H9 (cell line): ENCODE results near the gene ADGRG2. TPM values are rescaled to one million over a fixed set of nuclear protein-coding genes. Genes with fewer than 3 reads are reported as not detected.

Experiments
- DNase-seq: peaks from one replicate; pipeline ENCODE4 v3.0.0-alpha.2; 2017
- H2AFZ ChIP-seq: one replicate; pipeline ENCODE4 v1.6.1; 2013; ENCODE audit warnings: mild to moderate bottlenecking, low read length, control low read depth, moderate library complexity
- H2AK5ac ChIP-seq: 2 replicates; pipeline ENCODE4 v1.6.1; 2013; ENCODE audit warnings: low read length, control low read depth, mixed read lengths; ENCODE audit not compliant: insufficient read length
- H2BK120ac ChIP-seq: one replicate; pipeline ENCODE4 v1.6.1; 2013; ENCODE audit warnings: low read depth, mild to moderate bottlenecking, low read length, control low read depth, inconsistent platforms; ENCODE audit not compliant: poor library complexity, severe bottlenecking
- H2BK12ac ChIP-seq: 2 replicates; pipeline ENCODE4 v1.6.1; 2013; ENCODE audit warnings: low read length, control low read depth, mixed read lengths, low read depth; ENCODE audit not compliant: insufficient read length
- H2BK15ac ChIP-seq: 2 replicates; pipeline ENCODE4 v1.6.1; 2013; ENCODE audit warnings: low read depth, low read length, control low read depth
- H2BK20ac ChIP-seq: one replicate; pipeline ENCODE4 v1.6.1; 2013; ENCODE audit warnings: low read depth, mild to moderate bottlenecking, low read length, control low read depth, inconsistent platforms; ENCODE audit not compliant: poor library complexity, severe bottlenecking
- H2BK5ac ChIP-seq: 2 replicates; pipeline ENCODE4 v1.6.1; 2013; ENCODE audit warnings: low read length, control low read depth, mixed read lengths; ENCODE audit not compliant: insufficient read length
- H3K14ac ChIP-seq: 2 replicates; pipeline ENCODE4 v1.6.1; 2013; ENCODE audit warnings: low read length, control low read depth; ENCODE audit not compliant: insufficient read depth
- H3K18ac ChIP-seq: 2 replicates; pipeline ENCODE4 v1.6.1; 2013; ENCODE audit warnings: low read depth, mild to moderate bottlenecking, mixed read lengths, low read length, control low read depth; ENCODE audit not compliant: insufficient read length
- H3K23ac ChIP-seq: 2 replicates; pipeline ENCODE4 v1.6.1; 2013; ENCODE audit warnings: low read length, control low read depth, mixed read lengths, low read depth; ENCODE audit not compliant: insufficient read length
- H3K23me2 ChIP-seq: 2 replicates; pipeline ENCODE4 v1.6.1; 2013; ENCODE audit warnings: low read depth, mild to moderate bottlenecking, mixed read lengths, low read length, control low read depth; ENCODE audit not compliant: insufficient read length, poor library complexity, severe bottlenecking
- H3K27ac ChIP-seq: 2 replicates; pipeline ENCODE4 v1.5.1; 2013; ENCODE audit warnings: low read length, control low read depth, mixed read lengths, low read depth; ENCODE audit not compliant: insufficient read length
- H3K27me3 ChIP-seq: 2 replicates; pipeline ENCODE4 v1.6.1; 2013; ENCODE audit warnings: low read length, control low read depth, inconsistent platforms; ENCODE audit not compliant: insufficient read depth
- H3K4ac ChIP-seq: 2 replicates; pipeline ENCODE4 v1.6.1; 2013; ENCODE audit warnings: low read depth, mild to moderate bottlenecking, control low read depth, inconsistent platforms, low read length, moderate library complexity
- H3K4me1 ChIP-seq: 2 replicates; pipeline ENCODE4 v1.6.1; 2013; ENCODE audit warnings: low read length, control low read depth, inconsistent platforms; ENCODE audit not compliant: insufficient read depth
- H3K4me2 ChIP-seq: 2 replicates; pipeline ENCODE4 v1.6.1; 2013; ENCODE audit warnings: low read length, control low read depth, mixed read lengths; ENCODE audit not compliant: insufficient read length, insufficient read depth
- H3K56ac ChIP-seq: 2 replicates; pipeline ENCODE4 v1.6.1; 2013; ENCODE audit warnings: low read depth, mild to moderate bottlenecking, mixed read lengths, low read length, control low read depth; ENCODE audit not compliant: insufficient read length
- H3K79me1 ChIP-seq: 2 replicates; pipeline ENCODE4 v1.6.1; 2013; ENCODE audit warnings: low read depth, mild to moderate bottlenecking, moderate library complexity, low read length, control low read depth, inconsistent platforms; ENCODE audit not compliant: insufficient read depth, poor library complexity, severe bottlenecking
- H3K79me2 ChIP-seq: 2 replicates; pipeline ENCODE4 v1.6.1; 2013; ENCODE audit warnings: low read length, control low read depth, inconsistent platforms; ENCODE audit not compliant: insufficient read depth
- H3K9ac ChIP-seq: 2 replicates; pipeline ENCODE4 v1.6.1; 2013; ENCODE audit warnings: low read length, control low read depth, mixed read lengths; ENCODE audit not compliant: insufficient read length; ENCODE audit errors: extremely low read depth
- H3K9me3 ChIP-seq: one replicate; pipeline ENCODE4 v1.6.1; 2013; ENCODE audit warnings: low read depth, low read length, inconsistent platforms; ENCODE audit not compliant: control insufficient read depth
- H3T11ph ChIP-seq: one replicate; pipeline ENCODE4 v1.6.1; 2013; ENCODE audit warnings: mild to moderate bottlenecking, low read length, control low read depth, inconsistent platforms
- H4K20me1 ChIP-seq: one replicate; pipeline ENCODE4 v1.6.1; 2013; ENCODE audit not compliant: control insufficient read depth, insufficient read length, insufficient read depth
- H4K5ac ChIP-seq: 2 replicates; pipeline ENCODE4 v1.6.1; 2013; ENCODE audit warnings: low read depth, mild to moderate bottlenecking, mixed read lengths, low read length, control low read depth; ENCODE audit not compliant: insufficient read length
- H4K8ac ChIP-seq: replicated peaks from 2 replicates; pipeline ENCODE4 v1.6.1; 2013; ENCODE audit warnings: low read length, control low read depth, mixed read lengths, low read depth; ENCODE audit not compliant: insufficient read length
- H4K91ac ChIP-seq: 2 replicates; pipeline ENCODE4 v1.6.1; 2013; ENCODE audit warnings: low read depth, mild to moderate bottlenecking, moderate library complexity, mixed read lengths, low read length, control low read depth; ENCODE audit not compliant: insufficient read length
- H3K27ac Mint-ChIP-seq, 3 experiments: 2 replicates in 2 of 3; 3 replicates in 1 of 3; pipeline ENCODE4 v1.8.0; 2020 to 2021; ENCODE audit warnings: mixed read lengths in 3 of 3, mild to moderate bottlenecking in 1 of 3, moderate library complexity in 1 of 3
- H3K27me3 Mint-ChIP-seq: 2 replicates; pipeline ENCODE4 v1.8.0; 2021; ENCODE audit warnings: low read depth, mild to moderate bottlenecking, moderate library complexity, mixed read lengths
- H3K36me3 Mint-ChIP-seq, 3 experiments: 2 replicates in 2 of 3; 3 replicates in 1 of 3; pipeline ENCODE4 v1.8.0; 2020 to 2021; ENCODE audit warnings: low read depth in 3 of 3, mixed read lengths in 3 of 3; ENCODE audit not compliant: insufficient read depth in 1 of 3
- H3K4me1 Mint-ChIP-seq, 2 experiments: 2 replicates each; pipeline ENCODE4 v1.8.0; 2020; ENCODE audit warnings: mixed read lengths in 2 of 2
- H3K4me3 Mint-ChIP-seq, 2 experiments: 2 replicates in 1 of 2; 3 replicates in 1 of 2; pipeline ENCODE4 v1.8.0; 2020 to 2021; ENCODE audit warnings: mild to moderate bottlenecking in 2 of 2, mixed read lengths in 2 of 2, moderate library complexity in 1 of 2
- H3K9me3 Mint-ChIP-seq, 2 experiments: 2 replicates in 1 of 2; 3 replicates in 1 of 2; pipeline ENCODE4 v1.8.0; 2020; ENCODE audit warnings: mild to moderate bottlenecking in 2 of 2, mixed read lengths in 2 of 2, moderate library complexity in 1 of 2
- WGBS: extraction: QIAGEN DNeasy Blood & Tissue Kit; methylation state at CpG from one replicate; pipeline ENCODE4 v1.1.7; 2013; ENCODE audit warnings: missing lambda C conversion rate, low lambda C conversion rate, mixed read lengths; ENCODE audit not compliant: insufficient read length; ENCODE audit errors: extremely low coverage; 5-methylcytosine and 5-hydroxymethylcytosine counted together
- total RNA-seq: library from RNA; stranded (reverse); gene quantifications from 2 replicates; pipeline ENCODE4 v1.2.1, GENCODE V29; 2021
- TF ChIP-seq, protein P1 (sequence below): fragments of 200-600 bp; sonication (generic); conservative IDR thresholded peaks from 3 replicates; pipeline ENCODE4 v1.8.0; 2021; ENCODE audit warnings: antibody characterized with exemption, mild to moderate bottlenecking

The ADGRG2 gene
- total RNA-seq, 1 experiment from 2014 or later, result 6.8 TPM

DNA sequence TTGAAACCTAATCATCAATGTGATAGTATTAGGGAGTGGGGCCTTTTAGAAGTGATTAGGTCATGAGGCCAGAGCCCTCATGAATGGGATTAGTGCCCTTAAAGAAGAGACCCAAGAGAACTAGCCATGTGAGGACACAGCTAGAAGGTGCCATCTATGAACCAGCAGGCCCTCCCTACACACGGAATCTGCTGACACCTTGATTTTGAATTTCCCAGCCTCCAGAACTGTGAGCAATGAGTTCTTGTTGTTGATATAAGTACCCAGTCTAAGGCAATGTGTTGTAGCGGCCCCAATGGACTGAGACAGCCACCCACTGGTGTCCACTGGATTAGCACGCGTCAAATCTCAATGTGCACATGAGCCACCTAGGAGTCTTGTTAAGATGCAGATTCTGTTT lies 8.4 kb upstream of the ADGRG2 start:
- no peak overlapping the region for H3K23ac ChIP-seq
- TF ChIP-seq, protein P1, sequence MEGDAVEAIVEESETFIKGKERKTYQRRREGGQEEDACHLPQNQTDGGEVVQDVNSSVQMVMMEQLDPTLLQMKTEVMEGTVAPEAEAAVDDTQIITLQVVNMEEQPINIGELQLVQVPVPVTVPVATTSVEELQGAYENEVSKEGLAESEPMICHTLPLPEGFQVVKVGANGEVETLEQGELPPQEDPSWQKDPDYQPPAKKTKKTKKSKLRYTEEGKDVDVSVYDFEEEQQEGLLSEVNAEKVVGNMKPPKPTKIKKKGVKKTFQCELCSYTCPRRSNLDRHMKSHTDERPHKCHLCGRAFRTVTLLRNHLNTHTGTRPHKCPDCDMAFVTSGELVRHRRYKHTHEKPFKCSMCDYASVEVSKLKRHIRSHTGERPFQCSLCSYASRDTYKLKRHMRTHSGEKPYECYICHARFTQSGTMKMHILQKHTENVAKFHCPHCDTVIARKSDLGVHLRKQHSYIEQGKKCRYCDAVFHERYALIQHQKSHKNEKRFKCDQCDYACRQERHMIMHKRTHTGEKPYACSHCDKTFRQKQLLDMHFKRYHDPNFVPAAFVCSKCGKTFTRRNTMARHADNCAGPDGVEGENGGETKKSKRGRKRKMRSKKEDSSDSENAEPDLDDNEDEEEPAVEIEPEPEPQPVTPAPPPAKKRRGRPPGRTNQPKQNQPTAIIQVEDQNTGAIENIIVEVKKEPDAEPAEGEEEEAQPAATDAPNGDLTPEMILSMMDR, result no peak
- no peaks in the 10 kb centered on the region for H3K79me2 ChIP-seq
- no peak overlapping the region for H2BK15ac ChIP-seq
- no peaks in the 10 kb centered on the region for H3K79me1 ChIP-seq
- H3T11ph ChIP-seq, result no peak overlapping the region
- H3K18ac ChIP-seq, result no peak overlapping the region
- no peak overlapping the region for H3K4me2 ChIP-seq
- no peak overlapping the region for H3K4ac ChIP-seq
- no peaks in the 10 kb centered on the region for H3K27me3 ChIP-seq
- WGBS, result no CpG with 5 or more reads among the region's 4 CpGs
- Mint-ChIP-seq H3K27ac (no peak overlapping the region), H3K4me1 (peaks cover 2 to 5% of the 10 kb centered on the region in 2 experiments), H3K27me3 (peaks cover 10% of the 10 kb centered on the region), H3K4me3 (no peak overlapping the region), H3K9me3 (peaks cover 76 to 82% of the 10 kb centered on the region in 2 experiments), H3K36me3 (peaks cover 0 to 8% (median 2%) of the 10 kb centered on the region in 3 experiments; a peak in 4 of 7 replicates)
- no peak overlapping the region for H3K14ac ChIP-seq
- H3K56ac ChIP-seq, result no peak overlapping the region
- H3K9ac ChIP-seq, result no peak overlapping the region
- H3K4me1 ChIP-seq, result no peaks in the 10 kb centered on the region
- no peak overlapping the region for H2BK12ac ChIP-seq
- H3K27ac ChIP-seq, result no peak overlapping the region
- no peaks in the 10 kb centered on the region for H3K23me2 ChIP-seq
- DNase-seq, result no peak
- no peak overlapping the region for H2AK5ac ChIP-seq
- no peak overlapping the region for H2BK20ac ChIP-seq
- no peak overlapping the region for H4K91ac ChIP-seq
- H2BK120ac ChIP-seq, result no peak overlapping the region
- peaks cover 4% of the 10 kb centered on the region for H3K9me3 ChIP-seq
- no peak overlapping the region for H2BK5ac ChIP-seq
- H4K8ac ChIP-seq, result no peak overlapping the region
- no peak overlapping the region for H2AFZ ChIP-seq
- no peaks in the 10 kb centered on the region for H4K20me1 ChIP-seq
- H4K5ac ChIP-seq, result no peak overlapping the region
